ENCODE results near the gene ARHGEF6. TPM values are rescaled to one million over a fixed set of nuclear protein-coding genes. Genes with fewer than 3 reads are reported as not detected.
A peak's percentile ranks its signal among the peaks of the same experiment; 100 is the strongest.

Gene ARHGEF6
- total and polyA plus RNA-seq, 2 experiments from 2014 or later = 3.5 to 3.7 TPM

- no peaks in the 10 kb centered on the region for H3K9me2 ChIP-seq (replicated peaks; ENCODE audit: insufficient read depth)
- peak; percentile 15 for DNase-seq (ENCODE audit: low spot score)
- no peaks in the 10 kb centered on the region for H3K4me1 ChIP-seq (ENCODE audit: insufficient read depth)
- H3K4me2 ChIP-seq = no peak overlapping the region
- no peaks in the 10 kb centered on the region for H3K79me2 ChIP-seq
- no peak overlapping the region for H2AFZ ChIP-seq
- H3K9me3 ChIP-seq (ENCODE audit: low read depth) = no peaks in the 10 kb centered on the region
- no peaks in the 10 kb centered on the region for H3K36me3 ChIP-seq (replicated peaks; ENCODE audit: insufficient read depth, low read depth)
- peaks cover 7% of the 10 kb centered on the region for H3K27me3 ChIP-seq
- H3K27ac ChIP-seq = no peak overlapping the region
- TF ChIP-seq EZH2phosphoT487 (IDR thresholded peaks at IDR 0.05; ENCODE audit: low read depth, severe bottlenecking, unreplicated experiment) (no peak), CTCF (IDR thresholded peaks at IDR 0.05; ENCODE audit: poor library complexity) (no peak), EZH2 (IDR thresholded peaks at IDR 0.05; ENCODE audit: borderline replicate concordance) (no peak)
- WGBS (ENCODE audit: low lambda C conversion rate, missing lambda C conversion rate) = 71% methylated on average over 7 of the region's 7 CpGs
- H4K20me1 ChIP-seq (ENCODE audit: insufficient read depth, poor library complexity, severe bottlenecking) = no peaks in the 10 kb centered on the region
- H3K4me3 ChIP-seq = no peak overlapping the region
These were observed 12.2 kb downstream of the ARHGEF6 start for GRCh38 chrX:136768469-136769084.

GRCh38 chrX:136767104-136767941 lies 13.4 kb downstream of the ARHGEF6 start:
- Histone ChIP-seq H3K9me3 (ENCODE audit: low read depth) (no peaks in the 10 kb centered on the region), H4K20me1 (ENCODE audit: insufficient read depth, poor library complexity, severe bottlenecking) (no peaks in the 10 kb centered on the region), H2AFZ (peak overlapping the region; percentile 76), H3K79me2 (no peaks in the 10 kb centered on the region), H3K27ac (no peak overlapping the region), H3K36me3 (replicated peaks; ENCODE audit: insufficient read depth, low read depth) (no peaks in the 10 kb centered on the region), H3K4me3 (peak overlapping the region; percentile 49), H3K4me1 (ENCODE audit: insufficient read depth) (no peaks in the 10 kb centered on the region), H3K9me2 (replicated peaks; ENCODE audit: insufficient read depth) (no peaks in the 10 kb centered on the region), H3K4me2 (peak overlapping the region; percentile 85), H3K27me3 (peaks cover 7% of the 10 kb centered on the region)
- DNase-seq (ENCODE audit: low spot score) = peak; percentile 57
- 36% methylated on average over 51 of the region's 78 CpGs for WGBS (ENCODE audit: low lambda C conversion rate, missing lambda C conversion rate)
- TF ChIP-seq CTCF (IDR thresholded peaks at IDR 0.05; ENCODE audit: poor library complexity) = no peak
- no peak for TF ChIP-seq EZH2 (IDR thresholded peaks at IDR 0.05; ENCODE audit: borderline replicate concordance)
- TF ChIP-seq EZH2phosphoT487 (IDR thresholded peaks at IDR 0.05; ENCODE audit: low read depth, severe bottlenecking, unreplicated experiment) = no peak

GRCh38 chrX:136766785-136767103 lies 14.0 kb downstream of the ARHGEF6 start:
- Histone ChIP-seq H2AFZ (peak overlapping the region; percentile 76), H3K27ac (no peak overlapping the region), H3K9me3 (ENCODE audit: low read depth) (no peaks in the 10 kb centered on the region), H3K36me3 (replicated peaks; ENCODE audit: insufficient read depth, low read depth) (no peaks in the 10 kb centered on the region), H4K20me1 (ENCODE audit: insufficient read depth, poor library complexity, severe bottlenecking) (no peaks in the 10 kb centered on the region), H3K4me2 (peak overlapping the region; percentile 85), H3K9me2 (replicated peaks; ENCODE audit: insufficient read depth) (no peaks in the 10 kb centered on the region), H3K4me1 (ENCODE audit: insufficient read depth) (no peaks in the 10 kb centered on the region), H3K27me3 (peaks cover 7% of the 10 kb centered on the region), H3K4me3 (peak overlapping the region; percentile 49), H3K79me2 (no peaks in the 10 kb centered on the region)
- DNase-seq (ENCODE audit: low spot score) = no peak
- TF ChIP-seq CTCF (IDR thresholded peaks at IDR 0.05; ENCODE audit: poor library complexity) (no peak), EZH2 (IDR thresholded peaks at IDR 0.05; ENCODE audit: borderline replicate concordance) (no peak), EZH2phosphoT487 (IDR thresholded peaks at IDR 0.05; ENCODE audit: low read depth, severe bottlenecking, unreplicated experiment) (no peak)
- whole genome bisulfite sequencing (ENCODE audit: low lambda C conversion rate, missing lambda C conversion rate) = 46% methylated on average over 13 of the region's 19 CpGs

All from hepatocyte (in vitro differentiated cells).